NCI-H1105 (cell line): ENCODE results near the gene CD6.

ENCODE experiments used
- DNase-seq: peaks from one replicate; lab custom pipeline; 2025; lab: John Stamatoyannopoulos, UW

Gene CD6

DNA sequence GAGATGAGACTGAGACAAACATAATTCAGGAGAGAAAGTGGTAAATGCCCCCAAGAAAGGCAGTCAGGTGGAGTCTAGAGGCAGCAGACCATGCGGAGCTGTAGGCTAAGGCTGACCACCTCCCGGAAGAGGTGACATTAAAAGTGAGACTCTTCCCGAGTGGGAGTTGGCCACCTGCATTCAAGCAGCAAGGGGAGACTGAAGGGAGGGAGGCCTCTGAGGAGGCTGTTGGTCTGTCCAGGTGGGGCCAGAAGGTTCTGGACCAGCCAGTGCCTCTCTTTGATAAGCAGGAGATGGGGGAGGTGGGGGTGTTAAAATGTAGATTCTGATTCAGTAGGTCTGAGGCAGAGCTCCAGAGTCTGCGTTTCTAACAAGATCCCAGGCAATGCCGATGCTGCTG lies 37.5 kb downstream of the CD6 start:
- DNase-seq, result no peak

DNA sequence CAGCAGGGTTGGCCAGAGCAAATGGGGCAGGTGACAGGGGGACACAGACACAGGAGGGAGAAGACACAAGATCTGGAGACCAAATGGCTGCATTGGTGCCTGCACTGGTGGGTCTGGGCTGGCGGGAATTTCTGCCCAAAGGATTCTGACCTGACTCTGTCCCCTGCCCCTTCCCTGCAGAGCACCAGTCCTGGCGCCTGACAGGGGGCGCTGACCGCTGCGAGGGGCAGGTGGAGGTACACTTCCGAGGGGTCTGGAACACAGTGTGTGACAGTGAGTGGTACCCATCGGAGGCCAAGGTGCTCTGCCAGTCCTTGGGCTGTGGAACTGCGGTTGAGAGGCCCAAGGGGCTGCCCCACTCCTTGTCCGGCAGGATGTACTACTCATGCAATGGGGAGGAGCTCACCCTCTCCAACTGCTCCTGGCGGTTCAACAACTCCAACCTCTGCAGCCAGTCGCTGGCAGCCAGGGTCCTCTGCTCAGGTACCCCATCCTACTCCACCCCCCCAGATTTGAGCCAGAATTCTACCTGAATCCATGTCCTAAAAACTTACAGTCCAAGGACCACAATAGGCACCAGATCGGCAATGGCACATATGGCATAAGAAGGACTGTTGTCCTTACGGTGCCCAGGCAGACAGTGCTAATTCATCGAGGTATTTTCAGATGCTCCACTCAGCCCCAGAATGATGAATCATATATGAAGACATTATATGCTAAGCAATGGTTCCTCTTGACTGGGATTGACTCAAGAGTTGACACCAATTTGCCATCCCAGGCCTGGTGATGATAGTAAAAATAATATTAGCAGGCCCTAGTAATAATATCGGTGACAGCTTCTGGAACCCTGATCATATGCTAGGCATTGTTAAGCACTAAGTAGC lies 38.2 kb downstream of the CD6 start:
- no peak for DNase-seq

DNA sequence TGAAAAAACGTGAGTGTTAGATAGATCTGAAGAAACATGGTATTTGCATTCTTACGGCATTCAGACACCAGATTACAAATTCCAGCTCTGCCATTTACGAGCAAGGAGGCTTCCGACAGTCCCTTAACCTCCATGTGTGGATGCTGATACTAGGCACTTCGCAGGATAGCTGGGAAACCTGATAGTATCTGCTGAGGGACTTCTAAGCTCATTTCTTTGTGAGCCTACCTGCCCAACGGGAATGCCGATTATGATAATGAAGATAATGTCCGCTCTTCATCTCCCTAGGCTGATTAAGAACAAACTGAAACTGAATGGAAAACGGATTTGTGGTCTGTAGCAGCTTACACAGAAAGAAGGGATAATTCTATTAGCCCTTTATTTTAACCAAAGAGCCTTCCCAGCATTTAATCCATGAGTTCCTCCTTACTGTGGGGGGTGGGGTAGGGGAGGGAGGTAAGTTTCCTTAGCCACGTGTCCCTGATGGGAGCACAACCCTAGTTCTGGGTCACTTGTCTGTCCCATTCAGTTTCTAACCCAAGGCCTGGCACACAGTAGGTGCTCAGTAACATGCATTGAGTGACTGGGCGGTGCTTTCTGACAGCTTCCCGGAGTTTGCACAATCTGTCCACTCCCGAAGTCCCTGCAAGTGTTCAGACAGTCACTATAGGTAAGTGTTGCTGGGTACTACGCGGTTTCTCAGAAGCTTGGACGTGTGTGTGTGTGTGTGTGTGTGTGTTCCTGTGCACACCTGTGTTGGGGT lies 39.2 kb downstream of the CD6 start:
- no peak for DNase-seq

DNA sequence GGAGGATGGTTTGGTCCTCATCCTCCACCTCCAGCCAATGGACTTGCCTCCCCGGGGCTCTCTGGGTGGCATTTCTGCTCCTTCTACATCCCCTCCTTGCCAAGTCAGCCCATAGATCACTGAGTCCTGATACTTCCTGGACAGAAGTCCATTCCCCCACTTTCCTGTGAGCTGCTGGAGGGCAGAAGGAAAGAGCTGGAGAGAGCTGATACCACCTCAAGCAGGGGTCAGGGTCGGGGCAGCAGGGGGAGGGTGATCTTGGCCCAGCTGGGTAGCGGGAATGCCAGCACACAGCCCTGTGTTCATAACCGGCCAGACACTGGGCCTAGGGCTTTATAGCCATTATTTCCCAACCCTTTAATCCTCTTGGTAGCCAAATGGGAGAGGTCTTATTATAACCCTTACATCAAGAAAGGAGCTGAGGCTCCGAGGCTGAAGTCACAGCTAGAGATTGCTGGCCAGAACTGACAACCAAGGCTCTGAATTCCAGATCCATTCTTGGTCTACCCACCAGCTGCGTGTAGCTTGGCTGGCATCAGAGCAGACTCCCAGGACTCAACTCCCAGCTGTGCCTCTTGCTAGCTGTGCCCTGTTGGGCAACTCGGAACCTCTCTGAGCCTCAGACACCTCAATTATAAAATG lies 39.9 kb downstream of the CD6 start:
- no peak for DNase-seq

DNA sequence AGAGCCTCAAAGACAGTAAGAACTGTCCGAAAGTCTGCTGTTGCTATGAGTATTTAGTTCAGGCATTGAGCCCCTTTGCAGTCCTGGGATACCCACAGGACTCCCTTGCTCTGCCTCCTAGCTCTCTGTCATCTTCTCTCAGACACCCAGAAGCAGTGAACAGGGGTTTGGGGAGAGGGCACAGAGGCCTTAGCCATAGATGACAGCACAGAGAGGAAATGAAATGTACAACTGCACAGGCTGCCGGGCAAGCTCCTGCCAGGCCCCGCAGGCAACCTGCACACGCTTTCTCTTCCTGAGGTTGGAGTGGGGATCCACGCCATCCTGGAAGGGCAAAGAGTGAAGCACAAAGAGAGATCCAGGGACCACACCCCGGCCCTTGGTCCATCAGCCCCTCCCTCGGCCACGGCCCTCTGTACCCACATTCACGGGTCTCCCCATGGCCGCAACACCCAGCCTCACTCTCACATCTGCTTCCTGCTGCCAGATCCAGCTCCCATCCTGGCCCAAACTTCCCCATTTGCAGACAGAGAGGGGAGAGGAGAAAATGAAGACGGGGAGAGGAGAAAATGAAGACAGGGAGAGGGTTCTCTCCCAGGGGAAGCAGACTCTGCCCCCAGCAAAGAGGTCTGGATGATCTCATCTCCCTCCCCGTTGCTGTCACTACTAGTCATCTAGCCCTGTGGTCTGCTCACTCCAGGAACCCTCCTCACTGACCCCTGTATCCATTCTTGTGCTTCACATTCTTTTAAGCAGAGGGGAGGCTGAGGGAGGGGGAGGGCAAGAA lies 40.7 kb downstream of the CD6 start:
- DNase-seq, result no peak

GRCh38 chr11:61012737-61013215 lies 41.3 kb downstream of the CD6 start:
- no peak for DNase-seq

- DNase-seq, result no peak
These were observed 46.6 kb downstream of the CD6 start for GRCh38 chr11:61018059-61018458.

GRCh38 chr11:61019037-61019831 lies 47.8 kb downstream of the CD6 start:
- DNase-seq, result no peak

- no peak for DNase-seq
These were observed 48.4 kb downstream of the CD6 start for GRCh38 chr11:61019832-61020405.

GRCh38 chr11:61020551-61021235 lies 49.2 kb downstream of the CD6 start:
- no peak for DNase-seq

GRCh38 chr11:61021661-61022212 lies 50.3 kb downstream of the CD6 start:
- DNase-seq, result no peak

DNA sequence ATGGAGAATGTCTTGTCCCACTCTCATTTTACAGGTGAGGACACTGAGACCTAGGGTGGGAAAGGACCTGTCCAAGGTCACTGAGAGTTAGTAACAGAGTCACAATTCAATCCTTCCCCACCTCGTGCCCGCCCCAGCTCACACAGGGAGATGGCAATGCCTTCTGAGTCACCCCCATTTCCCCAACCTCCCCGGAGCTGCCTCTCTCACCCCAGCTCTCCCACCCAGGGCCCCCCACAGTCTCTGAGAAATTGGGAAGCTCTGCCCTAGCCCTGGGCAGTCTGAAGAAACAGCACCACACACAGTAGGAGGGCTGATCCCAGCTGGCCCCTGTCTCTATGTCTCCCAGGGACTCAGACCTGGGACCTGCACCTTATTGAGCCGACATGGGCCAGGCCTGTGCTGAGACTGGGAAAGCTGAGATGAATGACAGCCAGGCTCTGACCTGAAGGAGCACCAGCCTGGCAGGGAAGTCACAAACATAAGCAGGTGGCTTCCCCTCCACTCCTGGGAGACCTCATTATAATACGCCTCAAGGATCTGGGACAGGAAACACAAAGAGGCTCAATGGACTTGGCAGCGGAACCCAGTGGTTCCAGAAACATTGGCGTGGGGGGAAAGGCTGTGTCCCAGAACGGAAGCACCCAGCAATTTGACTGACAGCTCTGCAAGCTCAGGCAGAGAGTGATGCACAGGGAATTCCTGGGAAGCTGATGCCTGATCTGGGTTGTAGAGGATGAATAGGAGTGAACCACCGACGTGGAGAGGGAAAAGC lies 51.0 kb downstream of the CD6 start:
- DNase-seq, result no peak

GRCh38 chr11:61023086-61023965 lies 51.8 kb downstream of the CD6 start:
- no peak for DNase-seq

DNA sequence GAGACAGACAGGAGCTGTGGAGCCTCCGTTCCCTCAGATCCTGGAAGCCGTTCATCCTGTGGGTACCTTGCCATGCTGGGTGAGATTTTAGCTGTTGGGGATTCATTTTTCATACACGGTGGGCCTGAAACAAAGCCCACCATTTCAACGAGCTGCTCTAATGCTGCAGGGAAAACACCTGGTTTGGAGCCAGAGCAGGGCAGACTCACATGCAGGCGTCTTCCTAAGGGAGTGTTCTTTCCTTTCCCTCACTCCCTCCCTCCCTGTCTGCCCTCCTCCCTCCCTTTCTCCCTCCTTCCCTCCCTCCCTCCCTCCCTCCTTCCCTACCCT lies 52.5 kb downstream of the CD6 start:
- no peak for DNase-seq

GRCh38 chr11:61024938-61025820 lies 53.7 kb downstream of the CD6 start:
- DNase-seq, result no peak

DNA sequence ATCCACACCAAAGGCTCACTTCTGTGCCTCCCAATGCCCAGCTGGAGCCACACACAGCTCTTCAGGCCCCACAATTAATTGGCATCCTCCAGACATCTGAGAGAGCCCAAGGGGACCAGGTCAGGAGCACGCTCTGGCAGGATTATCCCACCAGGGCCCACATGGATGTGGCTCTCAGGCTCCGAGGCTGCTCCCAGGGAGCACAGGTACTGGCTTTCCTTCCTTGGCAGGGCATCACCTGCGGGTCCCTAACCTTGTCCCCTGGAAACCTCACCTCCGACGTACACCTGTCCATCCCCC lies 54.3 kb downstream of the CD6 start:
- DNase-seq, result no peak
